ENCODE results near the gene CCDC170. TPM values are rescaled to one million over a fixed set of nuclear protein-coding genes. Genes with fewer than 3 reads are reported as not detected.
A peak's percentile ranks its signal among the peaks of the same experiment; 100 is the strongest.

Gene CCDC170
- total and polyA plus RNA-seq, 4 donors: 2.4 to 24.1 (median 13.2) TPM

- Histone ChIP-seq H3K36me3 (ENCODE audit: control insufficient read depth in 4 of 4, insufficient read depth in 4 of 4, low read length in 4 of 4) (no peaks in the 10 kb centered on the region), H3K4me1 (ENCODE audit: control insufficient read depth in 5 of 5, insufficient read depth in 5 of 5, low read length in 5 of 5) (peaks cover 0 to 7% (median 0%) of the 10 kb centered on the region in 5 donors), H3K4me3 (peak overlapping the region; percentile 49), H3K9ac (ENCODE audit: insufficient read depth in 1 of 2, low read length in 2 of 2) (no peak overlapping the region), H3K27me3 (ENCODE audit: control insufficient read depth in 3 of 3, insufficient read depth in 3 of 3, low read length in 2 of 3) (peaks cover 0 to 26% (median 9%) of the 10 kb centered on the region in 3 donors), H3K27ac (ENCODE audit: low read depth in 1 of 2, low read length in 1 of 2) (peak overlapping the region in 1 of 2 donors; percentile 68), H3K9me3 (ENCODE audit: control insufficient read depth in 4 of 4, insufficient read depth in 3 of 4, low read length in 3 of 4) (no peaks in the 10 kb centered on the region)
- no peak for TF ChIP-seq CTCF (IDR thresholded peaks at IDR 0.05; ENCODE audit: control extremely low read depth, extremely low read depth)
- DNase-seq: no peak
- WGBS, 2 donors: 40 to 51% methylated on average over 4 of the region's 4 CpGs
- no peak for ATAC-seq (ENCODE audit: insufficient read depth, low FRiP score)
Observed at GRCh38 chr6:151494936-151495320, 1.1 kb downstream of the CCDC170 start.

- Histone ChIP-seq H3K4me1 (ENCODE audit: control insufficient read depth in 5 of 5, insufficient read depth in 5 of 5, low read length in 5 of 5) (peaks cover 0 to 7% (median 0%) of the 10 kb centered on the region in 5 donors), H3K36me3 (ENCODE audit: control insufficient read depth in 4 of 4, insufficient read depth in 4 of 4, low read length in 4 of 4) (no peaks in the 10 kb centered on the region), H3K27me3 (ENCODE audit: control insufficient read depth in 3 of 3, insufficient read depth in 3 of 3, low read length in 2 of 3) (peaks cover 0 to 26% (median 9%) of the 10 kb centered on the region in 3 donors), H3K4me3 (no peak overlapping the region), H3K9ac (ENCODE audit: insufficient read depth in 1 of 2, low read length in 2 of 2) (no peak overlapping the region), H3K27ac (ENCODE audit: low read depth in 1 of 2, low read length in 1 of 2) (no peak overlapping the region), H3K9me3 (ENCODE audit: control insufficient read depth in 4 of 4, insufficient read depth in 3 of 4, low read length in 3 of 4) (no peaks in the 10 kb centered on the region)
- ATAC-seq (ENCODE audit: insufficient read depth, low FRiP score): no peak
- WGBS, 2 donors: 89 to 93% methylated on average over 9 of the region's 9 CpGs
- DNase-seq: no peak
- no peak for TF ChIP-seq CTCF (IDR thresholded peaks at IDR 0.05; ENCODE audit: control extremely low read depth, extremely low read depth)
Observed at GRCh38 chr6:151495380-151495779, 1.6 kb downstream of the CCDC170 start.

GRCh38 chr6:151497905-151498304, 4.1 kb downstream of the CCDC170 start:
- ATAC-seq (ENCODE audit: insufficient read depth, low FRiP score) (no peak), DNase-seq (no peak)
- no peak for TF ChIP-seq CTCF (IDR thresholded peaks at IDR 0.05; ENCODE audit: control extremely low read depth, extremely low read depth)
- peak overlapping the region in 1 of 2 donors; percentile 70 for H3K27ac ChIP-seq (ENCODE audit: low read depth in 1 of 2, low read length in 1 of 2)
- H3K4me1 ChIP-seq (ENCODE audit: control insufficient read depth in 5 of 5, insufficient read depth in 5 of 5, low read length in 5 of 5): peaks cover 0 to 7% (median 0%) of the 10 kb centered on the region in 5 donors
- peaks cover 0 to 22% (median 9%) of the 10 kb centered on the region in 3 donors for H3K27me3 ChIP-seq (ENCODE audit: control insufficient read depth in 3 of 3, insufficient read depth in 3 of 3, low read length in 2 of 3)
- H3K9me3 ChIP-seq (ENCODE audit: control insufficient read depth in 4 of 4, insufficient read depth in 3 of 4, low read length in 3 of 4): no peaks in the 10 kb centered on the region
- no peak overlapping the region for H3K4me3 ChIP-seq
- no peaks in the 10 kb centered on the region for H3K36me3 ChIP-seq (ENCODE audit: control insufficient read depth in 4 of 4, insufficient read depth in 4 of 4, low read length in 4 of 4)
- no peak overlapping the region for H3K9ac ChIP-seq (ENCODE audit: insufficient read depth in 1 of 2, low read length in 2 of 2)

GRCh38 chr6:151498327-151498726, 4.5 kb downstream of the CCDC170 start:
- no peak overlapping the region for H3K27ac ChIP-seq (ENCODE audit: low read depth in 1 of 2, low read length in 1 of 2)

More at GRCh38 chr6:151498327-151498726, 4.5 kb downstream of the CCDC170 start:
- no peak for ATAC-seq (ENCODE audit: insufficient read depth, low FRiP score)
- Histone ChIP-seq H3K4me3 (no peak overlapping the region), H3K27me3 (ENCODE audit: control insufficient read depth in 3 of 3, insufficient read depth in 3 of 3, low read length in 2 of 3) (peaks cover 0 to 22% (median 8%) of the 10 kb centered on the region in 3 donors), H3K4me1 (ENCODE audit: control insufficient read depth in 5 of 5, insufficient read depth in 5 of 5, low read length in 5 of 5) (peaks cover 0 to 7% (median 0%) of the 10 kb centered on the region in 5 donors), H3K9ac (ENCODE audit: insufficient read depth in 1 of 2, low read length in 2 of 2) (no peak overlapping the region), H3K36me3 (ENCODE audit: control insufficient read depth in 4 of 4, insufficient read depth in 4 of 4, low read length in 4 of 4) (no peaks in the 10 kb centered on the region), H3K9me3 (ENCODE audit: control insufficient read depth in 4 of 4, insufficient read depth in 3 of 4, low read length in 3 of 4) (no peaks in the 10 kb centered on the region)
- peak in 1 of 3 donors; percentile 37 for DNase-seq
- 63 to 66% methylated on average over 1 of the region's 1 CpG for WGBS, 2 donors
- TF ChIP-seq CTCF (IDR thresholded peaks at IDR 0.05; ENCODE audit: control extremely low read depth, extremely low read depth): no peak

Data from lung (tissue), 12 donors.